HepG2 (cell line): ENCODE data around the gene ANAPC16. TPM values are rescaled to one million over a fixed set of nuclear protein-coding genes. Genes with fewer than 3 reads are reported as not detected.

Experiments
- CEBPG ChIP-seq: IDR thresholded peaks from 2 replicates; pipeline ENCODE4 v1.6.1; 2016
- GABPB1 ChIP-seq: IDR thresholded peaks from 2 replicates; pipeline ENCODE4 v1.6.1; 2016; ENCODE audit warnings: mild to moderate bottlenecking, missing genetic modification reagents, moderate library complexity, missing compliant biosample characterization
- ISX ChIP-seq: sonication (generic); formaldehyde crosslinking; conservative IDR thresholded peaks from 2 replicates; pipeline ENCODE4 v1.5.0; 2020; ENCODE audit warnings: missing genetic modification reagents
- NFIC ChIP-seq: IDR thresholded peaks from 2 replicates; pipeline ENCODE4 v1.6.1; 2012; ENCODE audit warnings: mild to moderate bottlenecking, low read length, inconsistent platforms
- RARG ChIP-seq: sonication (generic); formaldehyde crosslinking; IDR thresholded peaks from 2 replicates; pipeline ENCODE4 v1.4.0; 2020; ENCODE audit warnings: low read depth, mild to moderate bottlenecking, missing genetic modification reagents
- REST ChIP-seq, 2 experiments: IDR thresholded peaks; 2 replicates each; pipeline ENCODE4 v1.6.1; 2011 to 2012; ENCODE audit warnings: low read length in 2 of 2, borderline replicate concordance in 1 of 2, low read depth in 1 of 2, mild to moderate bottlenecking in 1 of 2, moderate library complexity in 1 of 2
- SP2 ChIP-seq: sonication (generic); formaldehyde crosslinking; IDR thresholded peaks from 2 replicates; pipeline ENCODE4 v1.5.1; 2020; ENCODE audit warnings: mild to moderate bottlenecking, missing genetic modification reagents
- XBP1 ChIP-seq: sonication (generic); formaldehyde crosslinking; IDR thresholded peaks from 2 replicates; pipeline ENCODE4 v1.5.0; 2020; ENCODE audit warnings: missing genetic modification reagents
- ZBTB40 ChIP-seq, 2 experiments: fragments of 450-650 bp in 1 of 2; sonication (generic) in 1 of 2; formaldehyde crosslinking in 1 of 2; IDR thresholded peaks; 2 replicates each; pipeline versions ENCODE4 v1.6.1 to v1.8.0; 2016 to 2022; ENCODE audit warnings: antibody characterized with exemption in 1 of 2, mild to moderate bottlenecking in 1 of 2, missing genetic modification reagents in 1 of 2
- ZFY ChIP-seq: sonication (generic); formaldehyde crosslinking; IDR thresholded peaks from 2 replicates; pipeline ENCODE4 v1.4.0; 2020; ENCODE audit warnings: missing genetic modification reagents
- ZNF33A ChIP-seq: sonication (generic); formaldehyde crosslinking; IDR thresholded peaks from 2 replicates; pipeline ENCODE4 v1.5.1; 2020; ENCODE audit warnings: missing genetic modification reagents, mild to moderate bottlenecking, moderate library complexity, borderline replicate concordance
- ZNF616 ChIP-seq: sonication (generic); formaldehyde crosslinking; IDR thresholded peaks from 2 replicates; pipeline ENCODE4 v1.5.0; 2020; ENCODE audit warnings: low read depth, mild to moderate bottlenecking, missing genetic modification reagents
- polyA plus RNA-seq, 8 experiments: library from polyadenylated mRNA; depleted of rRNA in 3 of 8; stranded (reverse) in 7 of 8; unstranded in 1 of 8; fragments of >200 nt; fragmentation: Illumina TruSeq in 4 of 8; extraction: Trizol in 4 of 8; gene quantifications; 2 replicates each; pipeline versions ENCODE4 v1.2.1 to v1.2.3, GENCODE V29; 2011 to 2016; ENCODE audit warnings: low read depth in 4 of 8, missing spikeins in 1 of 8, mixed read lengths in 1 of 8; ENCODE audit not compliant: insufficient read depth in 1 of 8
- total RNA-seq, 5 experiments: library from RNA; depleted of rRNA; stranded (reverse); fragments of >200 nt; fragmentation: Illumina TruSeq; extraction: Trizol; gene quantifications; 2 replicates each; pipeline ENCODE4 v1.2.3, GENCODE V29; 2016; ENCODE audit warnings: low read depth in 1 of 5
- TF ChIP-seq, protein P1 (sequence below): sonication (generic); formaldehyde crosslinking; IDR thresholded peaks from 2 replicates; pipeline ENCODE4 v1.4.0; 2020; ENCODE audit warnings: mild to moderate bottlenecking, missing genetic modification reagents
- TF ChIP-seq, protein P2 (sequence below): sonication (generic); formaldehyde crosslinking; IDR thresholded peaks from 2 replicates; pipeline ENCODE4 v1.4.0; 2020; ENCODE audit warnings: low read depth, mild to moderate bottlenecking, missing genetic modification reagents

Gene ANAPC16
- total and polyA plus RNA-seq, 2 of the 13 experiments (the other 11 are each of a cell fraction or from before 2014, with no cell fraction given) = 74.8 to 89.4 TPM

DNA sequence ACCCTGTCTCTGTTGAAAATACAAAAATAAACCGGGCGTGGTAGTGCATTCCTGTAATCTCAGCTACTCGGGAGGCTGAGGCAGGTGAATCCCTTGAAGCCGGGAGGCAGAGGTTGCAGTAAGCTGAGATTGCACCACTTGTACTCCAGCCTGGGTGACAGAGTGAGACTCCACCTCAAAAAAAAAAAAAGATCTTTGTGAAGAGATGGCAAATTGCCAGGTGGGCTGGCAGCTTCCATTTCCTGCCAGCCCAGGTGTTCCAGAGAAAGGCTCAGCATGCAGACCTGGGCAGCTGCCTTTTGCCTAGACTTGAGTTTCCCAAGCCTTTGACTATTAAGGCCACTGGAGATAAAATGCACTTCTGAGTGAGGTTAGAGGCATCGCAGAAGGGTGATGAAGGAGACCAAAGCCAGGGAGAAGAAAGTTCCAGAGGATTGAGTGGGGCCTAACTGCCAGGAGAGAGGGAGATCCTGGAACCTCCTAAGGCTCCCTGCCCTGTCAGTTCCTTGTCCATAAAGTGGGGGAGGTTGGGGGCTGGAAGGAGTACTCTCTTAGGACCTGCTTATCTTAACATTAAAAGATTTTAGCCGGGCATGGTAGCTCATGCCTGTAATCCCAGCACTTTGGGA, 47.9 kb downstream of the ANAPC16 start (continued):
- 0 out of 2 replicates have a peak, but pooled peaks have one; percentile 28 for TF ChIP-seq GABPB1
- no peak for TF ChIP-seq ZFY (CRISPR knock-in tag)
- TF ChIP-seq ZNF33A (CRISPR knock-in tag) = peak; percentile 70; the same call in 1 of the 2 replicates
- TF ChIP-seq, protein P1, sequence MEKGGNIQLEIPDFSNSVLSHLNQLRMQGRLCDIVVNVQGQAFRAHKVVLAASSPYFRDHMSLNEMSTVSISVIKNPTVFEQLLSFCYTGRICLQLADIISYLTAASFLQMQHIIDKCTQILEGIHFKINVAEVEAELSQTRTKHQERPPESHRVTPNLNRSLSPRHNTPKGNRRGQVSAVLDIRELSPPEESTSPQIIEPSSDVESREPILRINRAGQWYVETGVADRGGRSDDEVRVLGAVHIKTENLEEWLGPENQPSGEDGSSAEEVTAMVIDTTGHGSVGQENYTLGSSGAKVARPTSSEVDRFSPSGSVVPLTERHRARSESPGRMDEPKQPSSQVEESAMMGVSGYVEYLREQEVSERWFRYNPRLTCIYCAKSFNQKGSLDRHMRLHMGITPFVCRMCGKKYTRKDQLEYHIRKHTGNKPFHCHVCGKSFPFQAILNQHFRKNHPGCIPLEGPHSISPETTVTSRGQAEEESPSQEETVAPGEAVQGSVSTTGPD (CRISPR knock-in tag) = 0 out of 2 replicates have a peak, but pooled peaks have one; percentile 55
- no peak for TF ChIP-seq ZBTB40 (IDR thresholded peaks at IDR 0.05)
- 0 out of 2 replicates have a peak, but pooled peaks have one; percentile 30 for TF ChIP-seq ZBTB40 (CRISPR knock-in tag; IDR thresholded peaks at IDR 0.05)
- TF ChIP-seq XBP1 (CRISPR knock-in tag) = no peak
- TF ChIP-seq RARG (CRISPR knock-in tag) = no peak
- no peak for TF ChIP-seq ZNF616 (CRISPR knock-in tag)
- no peak for TF ChIP-seq SP2
- peak; percentile 80 for TF ChIP-seq CEBPG (CRISPR knock-in tag)
- peak; percentile 65 for TF ChIP-seq NFIC
- TF ChIP-seq, protein P2, sequence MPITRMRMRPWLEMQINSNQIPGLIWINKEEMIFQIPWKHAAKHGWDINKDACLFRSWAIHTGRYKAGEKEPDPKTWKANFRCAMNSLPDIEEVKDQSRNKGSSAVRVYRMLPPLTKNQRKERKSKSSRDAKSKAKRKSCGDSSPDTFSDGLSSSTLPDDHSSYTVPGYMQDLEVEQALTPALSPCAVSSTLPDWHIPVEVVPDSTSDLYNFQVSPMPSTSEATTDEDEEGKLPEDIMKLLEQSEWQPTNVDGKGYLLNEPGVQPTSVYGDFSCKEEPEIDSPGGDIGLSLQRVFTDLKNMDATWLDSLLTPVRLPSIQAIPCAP (CRISPR knock-in tag) = no peak
- no peak for TF ChIP-seq REST (IDR thresholded peaks at IDR 0.05; ENCODE audit: borderline replicate concordance in 1 of 2, low read depth in 1 of 2, low read length in 2 of 2)
- no peak for TF ChIP-seq ISX
